Thyroid gland (tissue), 4 donors: ENCODE data around the gene ODF4. TPM values are rescaled to one million over a fixed set of nuclear protein-coding genes. Genes with fewer than 3 reads are reported as not detected.

Experiments
- DNase-seq, 2 donors: peaks; one replicate each; pipeline ENCODE4 v3.0.0-alpha.2; 2019
- H3K27ac ChIP-seq, 3 donors: fragments of 200-600 bp; sonication (generic); 1 replicate in 2 of 3; 2 replicates in 1 of 3; pipeline ENCODE4 v1.5.1; 2016 to 2019; ENCODE audit warnings: mild to moderate bottlenecking in 1 of 3, moderate library complexity in 1 of 3
- H3K27me3 ChIP-seq: fragments of 200-600 bp; sonication (generic); one replicate; pipeline ENCODE4 v1.5.1; 2019
- H3K36me3 ChIP-seq, 2 donors: fragments of 200-600 bp; sonication (generic); one replicate each; pipeline ENCODE4 v1.5.1; 2016 to 2019
- H3K4me1 ChIP-seq, 2 donors: fragments of 200-600 bp; sonication (generic); one replicate each; pipeline ENCODE4 v1.5.1; 2017 to 2019
- H3K4me3 ChIP-seq, 3 donors: fragments of 200-600 bp; sonication (generic); replicated peaks in 1 of 3; 1 replicate in 2 of 3; 2 replicates in 1 of 3; pipeline ENCODE4 v1.5.1; 2016; ENCODE audit warnings: mild to moderate bottlenecking in 1 of 3
- H3K9me3 ChIP-seq: fragments of 200-600 bp; sonication (generic); one replicate; pipeline ENCODE4 v1.5.1; 2017
- CTCF ChIP-seq, 6 experiments: fragments of 200-600 bp in 3 of 6; fragments of 450-650 bp in 3 of 6; sonication (generic) in 3 of 6; IDR thresholded peaks; one replicate each; pipeline ENCODE4 v1.5.1; 2016 to 2019; ENCODE audit warnings: antibody characterized with exemption in 6 of 6, mild to moderate bottlenecking in 2 of 6, inconsistent platforms in 1 of 6, moderate library complexity in 1 of 6
- POLR2A ChIP-seq, 2 donors: fragments of 450-650 bp; IDR thresholded peaks; one replicate each; pipeline ENCODE4 v1.6.1; 2017; ENCODE audit warnings: antibody characterized with exemption in 2 of 2, mild to moderate bottlenecking in 2 of 2, moderate library complexity in 1 of 2
- WGBS, 2 donors: methylation state at CpG; one replicate each; pipeline ENCODE4 v1.1.5; 2017; 5-methylcytosine and 5-hydroxymethylcytosine counted together
- intact Hi-C: fragments of 100-400 bp; cut with DNase I; formaldehyde crosslinking; loops from one replicate; pipeline ENCODE4 v1.15.1; 2023
- total RNA-seq, 4 donors: library from RNA; depleted of rRNA; stranded (reverse); fragments of >200 nt; gene quantifications; one replicate each; pipeline ENCODE4 v1.2.3, GENCODE V29; 2016

ODF4 gene
- total RNA-seq, 4 donors from 2014 or later: not detected

- TF ChIP-seq CTCF (IDR thresholded peaks at IDR 0.05) (no peak), POLR2A (IDR thresholded peaks at IDR 0.05) (no peak)
- Histone ChIP-seq H3K4me3 (no peak overlapping the region), H3K4me1 (peaks cover 0 to 12% of the 10 kb centered on the region in 2 donors), H3K27me3 (no peaks in the 10 kb centered on the region), H3K9me3 (no peaks in the 10 kb centered on the region), H3K27ac (peak overlapping the region in 1 of 3 donors; percentile 36), H3K36me3 (no peaks in the 10 kb centered on the region)
- intact Hi-C loops: no loop called here
- WGBS, 2 donors: 71 to 74% methylated on average over 19 to 25 of the region's 25 CpGs
- no peak for DNase-seq
Measured at GRCh38 chr17:8311131-8311790, 28.4 kb upstream of the ODF4 start.

- peaks cover 0 to 12% of the 10 kb centered on the region in 2 donors for H3K4me1 ChIP-seq
- no peaks in the 10 kb centered on the region for H3K27me3 ChIP-seq
- H3K9me3 ChIP-seq: no peaks in the 10 kb centered on the region
- no peaks in the 10 kb centered on the region for H3K36me3 ChIP-seq
- H3K27ac ChIP-seq: no peak overlapping the region
- H3K4me3 ChIP-seq: no peak overlapping the region
- intact Hi-C loops: no loop called here
- no peak for DNase-seq
- no peak for TF ChIP-seq POLR2A (IDR thresholded peaks at IDR 0.05)
- no peak for TF ChIP-seq CTCF (IDR thresholded peaks at IDR 0.05)
- 70 to 71% methylated on average over 12 to 13 of the region's 13 CpGs for WGBS, 2 donors
Measured at GRCh38 chr17:8312251-8312650, 27.4 kb upstream of the ODF4 start.

- Histone ChIP-seq H3K9me3 (no peaks in the 10 kb centered on the region), H3K27me3 (no peaks in the 10 kb centered on the region), H3K4me3 (no peak overlapping the region), H3K27ac (no peak overlapping the region), H3K36me3 (no peaks in the 10 kb centered on the region), H3K4me1 (peaks cover 0 to 12% of the 10 kb centered on the region in 2 donors)
- DNase-seq: no peak
- intact Hi-C loops: no loop called here
- TF ChIP-seq POLR2A (IDR thresholded peaks at IDR 0.05) (no peak), CTCF (IDR thresholded peaks at IDR 0.05) (no peak)
- WGBS, 2 donors: 58 to 68% methylated on average over 10 to 16 of the region's 16 CpGs
Measured at GRCh38 chr17:8312726-8313600, 26.7 kb upstream of the ODF4 start.

GRCh38 chr17:8314797-8315763, 24.6 kb upstream of the ODF4 start:
- Histone ChIP-seq H3K9me3 (no peaks in the 10 kb centered on the region), H3K4me1 (peaks cover 0 to 12% of the 10 kb centered on the region in 2 donors), H3K27me3 (no peaks in the 10 kb centered on the region), H3K27ac (no peak overlapping the region), H3K36me3 (no peaks in the 10 kb centered on the region), H3K4me3 (no peak overlapping the region)
- WGBS, 2 donors: 12 to 30% methylated on average over 15 to 17 of the region's 29 CpGs
- peak; percentile 62 to 64 for DNase-seq
- intact Hi-C loops: no loop called here
- TF ChIP-seq POLR2A (IDR thresholded peaks at IDR 0.05) (no peak), CTCF (IDR thresholded peaks at IDR 0.05) (no peak)
